HG02938 (cell line): ENCODE measurements around the gene TENM4.
"Not testable (repeated sequence)": the region's sequence is repeated elsewhere in the genome, so short reads cannot be mapped to it uniquely, and the experiment has no call there.

Experiments
- ATAC-seq: cut with Tn5 transposase; IDR thresholded peaks from one replicate; pipeline ENCODE4 v1.9.1; 2021; ENCODE audit warnings: mild to moderate bottlenecking, moderate library complexity; ENCODE audit not compliant: unreplicated experiment

TENM4 gene

DNA sequence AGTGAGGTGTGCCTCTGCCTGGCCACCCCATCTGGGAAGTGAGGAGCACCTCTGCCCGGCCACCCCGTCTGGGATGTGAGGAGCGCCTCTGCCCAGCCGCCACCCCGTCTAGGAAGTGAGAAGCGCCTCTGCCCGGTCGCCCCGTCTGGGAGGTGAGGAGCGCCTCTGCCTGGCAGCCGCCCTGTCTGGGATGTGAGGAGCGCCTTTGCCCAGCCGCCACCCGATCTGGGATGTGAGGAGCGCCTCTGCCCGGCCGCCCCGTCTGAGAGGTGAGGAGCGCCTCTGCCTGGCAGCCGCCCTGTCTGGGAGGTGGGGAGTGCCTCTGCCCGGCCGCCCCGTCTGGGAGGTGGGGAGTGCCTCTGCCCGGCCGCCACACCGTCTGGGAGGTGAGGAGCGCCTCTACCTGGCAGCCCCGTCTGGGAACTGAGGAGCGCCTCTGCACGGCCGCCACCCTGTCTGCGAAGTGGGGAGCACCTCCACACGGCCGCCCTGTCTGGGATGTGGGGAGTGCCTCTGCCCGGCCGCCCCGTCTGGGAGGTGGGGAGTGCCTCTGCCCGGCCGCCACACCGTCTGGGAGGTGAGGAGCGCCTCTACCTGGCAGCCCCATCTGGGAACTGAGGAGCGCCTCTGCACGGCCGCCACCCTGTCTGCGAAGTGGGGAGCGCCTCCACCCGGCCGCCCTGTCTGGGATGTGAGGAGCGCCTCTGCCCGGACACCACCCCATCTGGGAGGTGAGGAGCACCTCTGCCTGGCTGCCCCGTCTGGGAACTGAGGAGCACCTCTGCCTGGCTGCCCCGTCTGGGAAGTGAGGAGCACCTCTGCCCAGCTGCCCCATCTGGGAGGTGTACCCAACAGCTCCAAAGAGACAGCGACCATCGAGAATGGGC is 561.5 kb downstream of the TENM4 start:
- not testable (repeated sequence) for ATAC-seq

DNA sequence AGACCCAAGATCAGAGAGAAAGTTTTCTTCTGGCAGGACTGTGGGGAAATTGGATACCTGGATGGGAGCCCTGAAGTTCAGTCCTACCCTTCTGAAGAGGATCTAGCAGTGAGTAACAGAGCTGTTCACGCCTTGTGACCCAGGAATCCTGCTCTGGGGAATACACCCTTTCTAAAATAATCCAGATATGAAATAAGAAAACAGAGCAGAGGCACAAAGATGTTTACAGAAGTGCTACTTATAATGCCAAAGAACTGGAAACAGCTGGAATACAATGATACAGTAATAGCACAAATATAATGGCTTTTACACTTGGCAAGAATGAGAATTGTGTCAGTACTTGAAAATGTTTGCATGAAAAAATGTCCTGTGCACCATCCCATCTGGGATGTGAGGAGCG is 562.2 kb downstream of the TENM4 start:
- ATAC-seq, result no peak

DNA sequence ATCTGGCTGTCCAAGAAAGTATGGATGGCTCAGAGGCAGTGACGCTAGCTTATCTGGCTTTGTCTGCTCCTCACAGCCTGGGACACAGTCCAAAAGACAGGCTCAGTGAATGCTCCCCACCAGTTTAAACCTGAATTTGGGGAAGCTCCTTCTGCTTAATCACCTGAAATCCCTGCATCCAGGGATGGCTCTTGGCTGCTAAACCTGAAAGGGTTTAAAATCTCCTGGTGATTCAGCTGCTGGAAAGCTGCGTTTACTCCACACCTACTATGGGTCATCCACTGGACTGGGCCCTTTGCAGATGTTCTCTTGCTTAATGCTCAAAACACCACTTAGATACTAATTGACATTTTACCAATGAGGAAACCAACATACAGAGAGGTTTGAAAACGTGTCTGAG is 564.2 kb downstream of the TENM4 start:
- no peak for ATAC-seq

DNA sequence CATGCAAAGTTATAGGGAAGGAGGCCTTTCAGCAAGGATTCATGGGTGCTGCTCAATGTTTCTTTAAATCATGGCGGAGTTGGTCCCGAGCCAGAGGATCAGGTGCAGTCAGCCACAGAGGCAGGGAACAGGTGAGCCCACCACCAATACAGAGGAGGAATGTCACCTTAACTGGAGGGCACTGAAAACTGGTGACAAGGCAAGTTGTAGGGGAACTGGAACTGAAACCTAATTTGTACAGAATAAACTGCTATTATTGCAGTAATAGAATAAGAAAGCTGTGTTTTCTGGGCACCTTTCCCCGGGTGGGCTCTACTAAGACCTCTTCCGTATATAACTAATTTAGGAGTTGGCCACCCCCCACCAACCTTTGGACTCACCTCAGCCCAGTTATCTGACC is 570.2 kb downstream of the TENM4 start:
- no peak for ATAC-seq

DNA sequence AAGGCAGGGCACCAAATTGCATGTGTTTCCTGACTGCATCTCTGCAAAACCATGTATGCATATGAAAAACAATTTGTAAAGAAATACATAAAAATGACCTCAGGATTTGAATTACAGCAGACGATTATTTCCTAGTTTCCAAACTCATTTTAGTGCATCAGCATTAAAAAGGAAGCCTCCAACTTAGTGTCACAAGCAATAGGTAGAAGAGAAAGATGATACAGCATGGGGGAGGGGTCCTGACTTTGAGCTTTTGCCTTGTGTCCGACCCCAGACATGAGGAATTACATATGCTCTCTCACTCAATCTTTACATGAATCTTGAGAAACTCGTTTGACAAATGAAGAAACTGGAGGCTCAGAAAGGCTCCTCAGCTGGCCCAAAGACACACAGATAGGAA is 571.5 kb downstream of the TENM4 start:
- ATAC-seq, result no peak

DNA sequence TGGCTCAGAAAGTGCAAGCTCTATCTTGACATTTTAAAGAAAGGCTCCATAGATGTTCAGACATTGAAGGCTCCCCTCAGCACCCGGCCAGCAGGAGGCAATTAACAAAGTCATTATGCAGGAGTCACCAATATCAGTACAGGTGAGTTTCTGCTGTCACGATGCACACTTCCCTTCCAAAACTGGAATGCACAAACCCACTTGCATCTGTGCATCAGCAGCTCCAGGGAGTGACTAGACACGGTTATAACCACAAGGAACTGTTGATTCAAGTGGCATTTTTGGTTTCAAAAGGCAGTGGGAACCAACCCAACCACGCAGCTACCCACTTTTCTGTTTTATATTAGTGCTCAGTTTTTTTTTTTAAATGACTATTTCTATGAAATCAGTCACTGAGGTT is 572.3 kb downstream of the TENM4 start:
- no peak for ATAC-seq

DNA sequence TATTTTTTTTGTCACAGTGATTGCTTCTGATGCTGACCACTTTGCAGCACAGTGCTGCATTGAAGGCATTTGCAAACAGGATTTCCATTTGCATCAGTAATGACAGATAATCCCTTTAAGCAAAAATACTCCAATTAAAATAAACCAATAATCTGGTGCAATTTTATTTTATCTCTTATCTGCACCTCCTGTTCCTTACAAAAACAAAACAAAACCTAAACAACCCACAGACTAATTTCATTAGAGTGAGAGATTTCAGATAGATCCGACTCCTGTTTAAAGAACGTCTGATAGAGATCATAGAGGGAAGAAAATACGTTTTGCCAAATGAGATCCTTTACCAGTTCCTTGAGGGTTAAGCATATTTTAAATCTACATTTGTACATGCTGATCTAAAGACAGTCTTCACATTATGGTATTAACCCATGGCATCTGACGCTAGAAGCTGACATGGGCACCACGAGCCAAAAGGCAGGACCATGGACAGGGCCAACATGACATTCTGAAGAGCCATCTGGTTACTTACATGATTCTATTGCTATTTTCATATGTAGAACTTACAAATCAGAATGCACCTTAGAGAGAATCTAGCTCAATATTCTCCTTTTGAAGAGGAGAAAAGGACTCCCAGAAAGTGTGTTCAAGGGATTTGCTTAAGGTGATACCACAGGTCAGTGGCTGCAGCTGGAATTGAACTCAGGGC is 580.0 kb downstream of the TENM4 start:
- no peak for ATAC-seq

DNA sequence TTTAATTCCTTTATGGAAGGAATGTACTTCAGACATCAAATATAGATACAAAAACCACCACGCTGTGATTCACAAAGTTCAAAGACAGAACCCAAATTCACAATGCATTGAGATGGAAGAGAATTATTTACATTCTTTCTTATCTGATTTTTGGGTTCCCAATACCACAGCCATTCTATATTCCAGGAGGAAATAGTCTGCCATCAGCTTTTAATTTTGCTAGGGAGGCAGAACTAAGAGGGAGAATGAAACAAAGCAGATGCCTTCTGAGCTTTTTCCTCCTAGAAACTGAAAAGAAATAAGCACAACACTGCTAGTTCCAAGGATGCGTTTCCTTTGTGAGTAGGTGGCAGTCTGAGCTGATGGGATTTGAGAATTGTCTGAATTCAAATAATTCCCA is 583.1 kb downstream of the TENM4 start:
- ATAC-seq, result no peak

DNA sequence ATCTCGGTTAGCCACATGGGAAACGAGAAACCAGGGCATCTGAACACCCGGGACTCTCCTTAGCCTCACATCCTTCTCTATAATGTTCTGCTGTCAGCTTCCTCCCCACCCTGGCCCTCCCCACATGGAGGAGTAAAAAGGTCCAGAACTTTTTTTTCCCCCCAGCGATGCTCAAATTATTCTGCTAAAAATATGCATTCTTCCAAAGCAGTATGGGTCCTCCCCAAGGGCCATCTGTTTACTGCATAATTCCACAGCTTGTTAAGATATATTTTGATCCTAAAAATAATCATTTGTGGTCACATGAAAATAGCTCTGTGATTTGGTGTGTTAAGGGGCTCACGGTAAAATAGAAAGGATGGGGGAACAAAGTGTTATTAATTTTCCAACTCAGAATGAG is 584.6 kb downstream of the TENM4 start:
- no peak for ATAC-seq

DNA sequence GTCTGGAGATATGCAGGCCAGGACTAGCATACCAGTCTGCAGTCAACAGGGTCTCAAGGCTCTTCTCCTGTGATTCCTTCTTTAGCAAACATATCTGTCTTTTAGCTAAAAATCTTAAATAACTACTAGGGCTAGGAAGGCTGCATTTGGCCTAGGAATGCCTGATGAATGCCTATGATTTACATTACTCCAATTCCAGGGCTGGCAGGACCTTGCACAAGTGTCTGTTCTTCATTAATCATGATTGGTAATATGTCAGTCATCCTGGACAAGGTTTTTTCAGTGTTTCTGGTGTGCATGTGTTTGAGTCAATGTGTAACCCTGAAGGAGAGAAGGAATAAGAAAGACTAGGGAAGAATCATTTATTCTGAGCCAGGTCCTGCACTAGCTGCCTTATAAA is 585.7 kb downstream of the TENM4 start:
- ATAC-seq, result no peak

DNA sequence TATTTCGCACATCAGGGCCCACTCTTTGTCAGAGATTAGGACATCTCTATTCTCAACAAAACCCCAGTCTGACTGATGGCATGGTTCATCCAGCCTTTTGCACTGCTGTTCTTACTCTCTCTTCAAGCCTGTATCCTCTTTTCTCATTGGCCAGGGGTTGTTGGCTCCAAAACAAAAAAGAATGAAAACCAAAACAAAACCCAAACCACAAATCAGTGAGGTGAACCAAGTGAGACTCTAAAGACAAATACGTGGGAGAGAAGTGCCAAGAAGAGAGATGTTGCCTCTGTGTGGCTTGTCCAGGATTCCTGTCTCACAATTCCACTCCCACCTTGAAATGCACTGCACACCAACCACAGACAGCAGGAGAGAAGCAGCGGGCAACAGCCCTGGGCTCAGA is 587.3 kb downstream of the TENM4 start:
- no peak for ATAC-seq

DNA sequence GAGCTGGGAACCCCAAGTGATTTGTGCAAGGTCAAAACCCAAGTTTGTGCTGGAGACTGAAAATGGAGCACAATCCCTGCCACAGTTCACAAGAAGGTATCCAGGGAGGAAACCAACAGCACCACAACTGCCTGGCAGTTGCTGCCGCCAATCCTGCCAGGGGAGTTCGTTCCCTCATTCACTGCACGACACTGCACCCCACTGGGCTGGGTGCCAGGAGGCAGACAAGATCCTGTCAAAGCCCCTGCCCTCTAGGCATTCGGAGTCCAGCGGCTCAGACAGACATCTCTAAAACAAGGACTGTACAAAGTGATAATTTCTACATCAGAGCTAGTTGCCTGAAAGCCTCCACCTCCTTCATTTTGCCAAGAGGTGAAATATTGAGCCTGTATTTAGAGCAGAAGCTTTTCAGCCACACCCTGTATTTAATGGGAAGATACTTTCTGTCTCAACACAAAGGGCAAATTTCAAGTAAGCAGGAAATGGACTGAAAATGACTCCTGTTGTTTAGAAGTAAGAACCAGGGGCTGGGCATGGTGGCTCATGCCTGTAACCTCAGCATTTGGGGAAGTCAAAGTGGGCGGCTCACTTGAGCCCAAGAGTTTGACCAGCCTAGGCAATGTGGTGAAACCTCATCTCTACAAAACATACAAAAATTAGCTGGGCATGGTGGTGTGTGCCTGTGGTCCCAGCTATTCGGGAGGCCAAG is 588.8 kb downstream of the TENM4 start:
- no peak for ATAC-seq

DNA sequence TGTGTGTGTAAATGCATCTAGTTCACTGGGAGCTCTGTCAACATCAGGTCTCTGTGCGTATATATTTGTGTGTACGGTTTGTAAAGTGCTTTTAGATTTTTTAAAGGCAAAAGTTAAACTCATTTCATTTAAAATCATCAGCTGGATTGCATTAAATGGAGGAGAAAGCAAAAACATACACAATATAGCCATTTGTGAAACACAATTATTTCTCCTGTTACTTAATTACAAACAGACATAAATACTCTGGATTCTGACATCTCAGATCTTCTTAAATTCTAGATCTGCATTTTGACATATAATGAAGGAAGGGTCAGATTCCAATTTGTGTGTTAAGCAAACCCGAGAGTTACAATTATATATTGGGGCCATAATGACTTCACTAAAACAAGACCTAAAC is 590.8 kb downstream of the TENM4 start:
- ATAC-seq, result no peak

DNA sequence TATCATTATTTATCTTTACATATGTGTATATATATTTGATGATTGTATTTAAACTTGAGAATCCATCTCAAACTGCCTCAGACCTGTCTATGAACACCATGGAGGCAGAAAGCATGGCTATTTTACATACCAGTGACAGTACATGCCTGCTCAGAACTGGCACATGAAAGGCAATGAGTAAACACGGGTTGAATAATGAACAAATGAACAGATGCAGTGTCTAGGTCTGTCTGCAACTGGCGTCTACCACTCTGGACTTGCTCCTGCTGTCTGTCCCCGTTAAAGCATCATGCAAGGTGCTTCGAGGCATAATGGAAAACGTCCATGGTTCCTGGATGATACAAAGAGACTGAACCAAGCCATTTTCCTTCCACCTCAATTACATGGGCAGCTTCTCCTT is 594.6 kb downstream of the TENM4 start:
- ATAC-seq, result no peak

DNA sequence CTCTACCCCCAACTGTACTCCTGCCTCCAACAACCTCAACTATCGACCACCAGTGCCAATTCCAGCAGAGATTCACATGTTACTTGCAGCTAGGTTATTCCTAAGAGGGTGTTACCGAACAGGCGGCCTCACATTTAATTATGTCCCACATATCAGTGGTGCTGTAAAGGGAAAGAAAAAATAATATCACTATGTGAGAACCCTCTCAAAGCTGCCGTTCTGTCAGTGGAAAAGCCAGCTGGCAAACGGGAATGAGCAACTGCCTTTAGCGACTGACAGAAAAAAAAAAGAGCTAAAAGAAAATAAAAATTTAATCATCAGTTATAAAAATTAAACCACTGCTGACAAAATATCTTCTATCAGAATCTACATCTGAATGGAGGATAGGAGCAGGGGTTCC is 595.3 kb downstream of the TENM4 start:
- ATAC-seq, result no peak

DNA sequence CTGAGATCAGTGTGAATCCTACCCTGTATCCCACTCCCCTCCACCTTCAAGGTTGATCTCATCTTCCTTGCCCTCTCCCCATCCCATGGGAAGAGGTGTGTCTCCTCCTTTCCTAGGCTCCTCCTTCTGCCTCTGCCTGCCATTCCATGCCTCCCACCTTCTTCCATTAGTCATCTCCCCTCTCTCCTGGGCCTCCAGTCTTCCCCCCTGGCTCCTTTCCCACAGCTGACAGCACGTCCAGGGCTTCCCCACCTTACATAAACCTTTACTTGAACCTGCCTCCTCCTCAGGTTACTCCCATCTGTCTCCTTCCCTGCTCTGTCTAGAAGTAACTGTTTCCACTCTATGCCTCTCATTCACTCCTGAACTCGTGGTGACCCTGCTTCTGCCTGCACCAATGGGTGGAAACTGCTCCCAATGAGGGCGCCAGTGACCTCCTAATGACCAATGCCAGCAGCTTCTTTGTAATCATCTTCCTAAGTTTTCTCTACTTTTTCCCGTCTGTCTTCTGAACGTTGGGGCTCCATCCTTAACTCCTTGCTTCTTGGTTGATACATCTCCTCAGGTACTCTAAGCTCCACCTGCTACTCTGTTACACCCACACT is 599.3 kb downstream of the TENM4 start:
- no peak for ATAC-seq

DNA sequence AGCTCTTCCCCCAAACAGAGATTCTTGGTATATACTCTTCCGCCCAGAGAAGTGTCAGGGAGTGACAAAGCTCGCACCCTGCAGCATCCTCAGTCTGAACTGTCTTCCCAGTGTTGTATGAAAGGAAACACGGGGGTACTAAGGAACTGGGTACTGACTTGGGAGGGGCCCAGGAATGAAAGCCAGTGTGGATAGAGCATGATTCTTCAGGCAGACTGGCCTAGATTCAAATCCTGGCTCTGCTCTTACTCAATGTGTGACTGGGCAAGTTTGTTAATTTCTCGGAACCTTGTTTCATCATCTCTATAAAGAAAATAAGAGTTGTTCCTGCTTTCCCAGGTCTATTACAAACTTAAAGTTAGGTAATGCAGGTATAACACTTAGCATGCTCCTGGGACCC is 600.2 kb downstream of the TENM4 start:
- no peak for ATAC-seq

DNA sequence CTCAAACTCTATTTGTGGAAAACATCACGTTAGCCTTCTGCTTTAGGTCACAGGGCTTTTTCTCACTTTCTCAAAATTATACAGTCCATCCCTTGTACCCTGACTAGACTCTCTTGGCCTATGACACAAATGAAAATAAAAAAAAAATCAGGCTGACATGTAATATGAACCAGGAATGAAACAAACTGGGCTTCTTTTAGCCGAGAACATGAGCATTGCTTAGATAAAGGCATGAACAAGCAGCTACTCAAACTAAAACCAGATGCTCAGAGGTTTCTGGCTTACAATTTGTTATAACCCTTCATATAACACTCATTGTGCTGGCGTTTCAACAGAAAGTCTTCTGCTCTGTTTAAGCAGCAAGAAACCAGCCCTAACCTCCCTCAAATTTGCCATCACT is 600.6 kb downstream of the TENM4 start:
- ATAC-seq, result no peak

DNA sequence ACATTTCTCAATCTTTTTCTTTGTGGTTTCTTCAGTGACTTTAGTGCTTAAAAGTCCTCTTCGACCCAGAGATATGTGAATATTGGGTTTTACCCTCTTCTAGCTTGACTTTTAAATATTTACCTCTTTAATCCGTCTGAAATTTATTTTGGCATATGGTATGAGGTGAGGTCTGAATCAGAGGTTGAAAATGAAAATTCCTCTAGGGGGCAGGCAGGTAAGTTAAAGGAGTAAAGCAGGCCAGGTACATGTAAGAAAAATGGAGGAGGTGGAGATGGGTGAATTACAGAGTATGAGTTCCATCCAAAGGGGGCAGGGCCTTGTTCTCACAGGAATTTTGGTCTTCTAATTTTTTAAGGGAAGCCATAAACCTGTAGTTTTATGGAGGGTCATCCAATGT is 602.4 kb downstream of the TENM4 start:
- ATAC-seq, result no peak

DNA sequence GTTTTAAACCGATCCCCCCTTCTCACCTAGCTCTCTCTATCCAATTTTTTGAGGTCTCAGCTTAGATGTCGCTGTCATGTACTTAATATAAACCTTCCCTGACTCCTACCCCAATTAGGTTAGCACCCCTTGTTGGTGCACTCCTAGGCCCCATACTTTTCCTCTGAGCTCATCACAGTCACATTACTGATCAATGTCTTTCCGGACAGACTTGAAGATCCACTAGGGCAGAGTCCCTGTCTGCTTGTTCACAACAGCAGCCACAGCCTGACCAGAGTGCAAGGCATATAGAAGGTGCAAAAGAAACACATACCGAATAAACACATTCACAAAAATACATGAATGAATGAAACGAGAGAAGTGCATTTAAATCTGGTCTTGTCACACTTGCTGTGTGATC is 605.2 kb downstream of the TENM4 start:
- no peak for ATAC-seq

DNA sequence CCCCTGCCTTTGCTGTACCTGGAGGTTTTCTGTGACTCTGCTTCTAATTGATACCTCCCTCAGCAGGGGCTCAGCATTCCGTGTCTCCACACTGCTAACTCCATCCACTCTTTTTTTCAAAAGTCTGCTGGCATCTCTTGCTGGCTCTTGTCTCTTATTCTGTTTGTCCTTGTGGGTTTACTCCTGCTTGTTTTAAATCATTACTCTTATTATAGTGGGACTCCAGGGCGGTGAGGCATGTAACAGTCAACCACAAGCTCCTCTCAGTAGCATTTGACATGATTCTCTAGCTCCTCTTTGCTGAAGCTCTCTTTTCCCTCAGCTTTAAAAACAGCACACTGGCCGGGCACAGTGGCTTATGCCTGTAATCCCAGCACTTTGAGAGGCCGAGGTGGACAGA is 605.9 kb downstream of the TENM4 start:
- no peak for ATAC-seq
